HL-60/S4 treated with retinoic acid at 250 ng/mL for 4 days and 3 days (cell line): ENCODE results near the gene TSPEAR.

Experiments
- in situ Hi-C: fragments of 300-500 bp; cut with MboI; formaldehyde crosslinking; loops from 2 replicates; pipeline ENCODE4 v1.7.0; 2022; ENCODE audit warnings: low sequenced_read_pairs

The TSPEAR gene

DNA sequence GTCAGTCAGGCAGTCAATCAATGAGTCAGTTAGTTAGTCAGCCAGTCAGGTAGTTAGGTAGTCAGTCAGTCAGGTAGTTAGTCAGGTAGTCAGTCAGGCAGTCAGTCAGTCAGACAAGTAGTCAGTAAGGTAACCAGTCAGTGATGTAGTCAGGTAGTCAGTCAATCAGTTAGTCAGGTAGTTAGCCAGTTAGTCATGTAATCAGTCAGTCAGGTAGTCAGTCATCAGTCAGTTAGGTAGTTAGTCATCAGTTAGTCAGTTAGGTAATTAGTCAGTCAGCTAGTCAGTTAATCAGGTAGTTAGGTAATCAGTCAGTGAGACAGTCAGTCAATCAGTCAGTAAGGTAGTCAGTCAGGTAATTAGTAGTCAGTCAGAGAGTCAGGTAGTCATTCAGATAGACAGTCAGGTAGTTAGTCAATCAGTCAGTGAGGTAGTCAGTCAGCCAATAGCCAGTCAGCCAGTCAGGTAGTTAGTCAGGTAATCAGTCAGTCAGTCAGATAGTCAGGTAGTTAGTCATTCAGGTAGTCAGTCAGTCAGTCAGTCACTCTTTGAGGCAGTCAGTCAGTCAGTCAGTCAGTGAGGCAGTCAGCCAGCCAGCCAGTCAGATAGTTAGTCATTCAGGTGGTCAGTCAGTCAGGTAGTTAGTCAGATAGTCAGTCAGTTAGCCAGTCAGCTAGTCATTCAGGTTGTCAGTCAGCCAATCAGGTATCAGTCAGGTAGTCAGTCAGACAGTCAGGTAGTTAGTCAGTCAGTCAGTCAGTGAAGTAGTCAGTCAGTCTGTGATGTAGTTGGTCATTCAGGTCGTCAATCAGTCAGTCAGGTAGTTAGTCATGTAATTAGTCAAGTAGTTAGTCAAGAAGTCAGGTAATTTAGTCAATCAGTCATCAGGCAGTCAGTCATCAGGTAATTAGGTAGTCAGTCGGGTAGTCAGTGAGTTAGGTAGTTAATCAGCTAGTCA, 186.7 kb downstream of the TSPEAR start:
- in situ Hi-C loops, result loop anchor here (25.0 kb wide), 3 partner anchors 87 to 413 kb away; partner anchors contain the start of gene SLX9

- in situ Hi-C loops, result loop anchor here (25.0 kb wide), 2 partner anchors 264 to 414 kb away; partner anchors contain the start of gene SLX9
These were observed 187.6 kb downstream of the TSPEAR start for GRCh38 chr21:44523567-44524413.

GRCh38 chr21:44522753-44523204, 188.6 kb downstream of the TSPEAR start:
- in situ Hi-C loops, result loop anchor here (25.0 kb wide), 2 partner anchors 265 to 415 kb away; partner anchors contain the start of gene SLX9

- in situ Hi-C loops, result loop anchor here (25.0 kb wide), 2 partner anchors 265 to 415 kb away; partner anchors contain the start of gene SLX9
These were observed 189.2 kb downstream of the TSPEAR start for GRCh38 chr21:44521928-44522752.

GRCh38 chr21:44521301-44521927, 190.0 kb downstream of the TSPEAR start:
- in situ Hi-C loops, result loop anchor here (25.0 kb wide), 2 partner anchors 266 to 416 kb away; partner anchors contain the start of gene SLX9

DNA sequence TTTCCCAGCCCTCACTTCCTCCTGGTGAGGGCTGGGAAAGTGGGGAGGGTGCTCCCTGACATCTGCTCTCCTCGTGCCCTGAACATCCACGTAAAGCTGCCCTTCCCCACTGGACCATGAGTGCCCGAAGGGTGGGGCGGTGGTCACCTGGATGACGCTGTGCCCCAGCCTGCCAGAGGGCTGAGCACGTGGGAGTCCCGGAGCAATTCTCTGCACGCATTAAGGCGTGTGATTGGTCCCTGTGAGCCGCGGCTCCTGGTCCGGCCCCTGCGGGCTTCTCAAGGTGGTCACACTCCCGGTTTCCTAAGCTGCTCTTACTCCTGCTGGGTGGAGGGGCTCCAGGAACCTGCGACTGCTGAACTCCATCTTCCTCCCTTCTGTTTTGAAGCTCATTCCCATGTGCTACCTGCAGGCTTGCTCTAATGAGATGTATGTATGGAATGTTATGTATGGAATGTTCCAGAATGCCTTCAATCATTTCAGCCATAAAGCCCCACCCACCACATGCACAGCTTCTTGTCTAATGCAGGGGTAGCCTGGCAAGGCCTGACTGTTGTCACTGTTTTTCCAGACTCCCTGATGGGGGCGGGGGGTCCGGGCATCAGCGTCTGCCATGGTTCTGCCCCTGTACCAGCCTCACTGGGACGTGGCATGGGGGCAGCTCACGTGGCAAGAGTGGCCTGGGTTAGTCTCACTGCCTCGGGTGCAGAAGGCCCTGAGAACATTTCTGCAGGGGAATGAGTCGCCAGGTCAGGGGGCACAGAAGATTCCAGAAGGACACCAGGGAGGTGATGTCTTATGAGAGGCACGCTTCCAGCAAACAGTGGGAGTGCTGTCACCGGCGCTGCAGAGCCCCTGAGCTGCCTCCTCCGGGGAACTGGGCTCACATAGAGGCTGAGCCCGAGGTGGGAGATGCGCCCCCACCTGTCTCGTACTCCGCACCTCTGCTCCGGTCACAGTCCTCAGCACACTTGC, 190.8 kb downstream of the TSPEAR start:
- in situ Hi-C loops, result loop anchor here (25.0 kb wide), 2 partner anchors 267 to 417 kb away; partner anchors contain the start of gene SLX9

DNA sequence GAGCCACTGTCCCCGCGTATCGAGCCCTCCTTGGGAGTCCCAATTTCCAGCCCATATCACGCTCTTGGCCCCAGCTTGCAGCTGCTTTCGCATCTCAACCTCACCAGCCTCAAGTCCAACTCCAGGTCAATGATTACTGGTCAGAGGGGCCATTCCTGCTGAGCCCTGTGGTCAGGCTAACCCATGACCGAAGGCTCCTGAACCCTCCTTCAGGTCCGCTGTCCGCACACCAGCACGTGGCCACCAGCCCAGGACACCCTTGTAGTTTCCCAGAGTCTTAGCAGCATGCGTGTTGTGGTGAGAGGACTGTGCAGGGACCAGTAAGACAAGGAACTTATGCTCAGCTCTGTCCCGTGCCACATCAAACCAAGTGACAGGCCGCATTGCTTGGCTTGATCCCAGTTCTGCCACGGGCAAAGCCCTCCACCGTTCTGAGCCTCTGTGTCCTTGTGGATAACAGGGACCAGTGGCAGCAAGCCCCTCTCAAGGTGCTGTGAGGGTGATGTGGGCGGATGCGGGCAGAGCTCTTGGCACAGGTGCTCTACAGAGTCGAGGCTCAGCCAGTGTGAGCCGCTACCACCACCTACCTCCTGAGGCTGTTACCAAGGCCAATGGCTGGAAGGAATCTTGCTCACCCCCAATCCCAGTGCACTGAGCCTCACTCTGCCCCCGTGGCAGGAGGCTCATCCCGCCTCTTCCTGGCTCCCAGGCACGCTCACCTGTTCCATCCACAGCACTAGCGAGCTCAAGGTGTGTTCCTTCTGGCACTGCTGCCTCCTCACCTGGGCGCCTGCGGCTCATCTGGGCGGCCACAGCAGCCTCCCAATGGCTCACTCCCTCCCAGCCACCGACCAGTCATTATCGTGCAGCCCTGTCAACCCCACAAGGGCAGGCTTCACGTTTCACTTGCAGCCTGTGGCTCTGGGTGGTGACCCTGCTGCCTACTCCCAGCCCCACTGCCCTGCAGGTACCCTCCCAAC, 191.7 kb downstream of the TSPEAR start:
- in situ Hi-C loops, result loop anchor here (25.0 kb wide), 2 partner anchors 268 to 418 kb away; partner anchors contain the start of gene SLX9

GRCh38 chr21:44518686-44519085, 192.7 kb downstream of the TSPEAR start:
- in situ Hi-C loops, result loop anchor here (25.0 kb wide), 2 partner anchors 269 to 419 kb away; partner anchors contain the start of gene SLX9

DNA sequence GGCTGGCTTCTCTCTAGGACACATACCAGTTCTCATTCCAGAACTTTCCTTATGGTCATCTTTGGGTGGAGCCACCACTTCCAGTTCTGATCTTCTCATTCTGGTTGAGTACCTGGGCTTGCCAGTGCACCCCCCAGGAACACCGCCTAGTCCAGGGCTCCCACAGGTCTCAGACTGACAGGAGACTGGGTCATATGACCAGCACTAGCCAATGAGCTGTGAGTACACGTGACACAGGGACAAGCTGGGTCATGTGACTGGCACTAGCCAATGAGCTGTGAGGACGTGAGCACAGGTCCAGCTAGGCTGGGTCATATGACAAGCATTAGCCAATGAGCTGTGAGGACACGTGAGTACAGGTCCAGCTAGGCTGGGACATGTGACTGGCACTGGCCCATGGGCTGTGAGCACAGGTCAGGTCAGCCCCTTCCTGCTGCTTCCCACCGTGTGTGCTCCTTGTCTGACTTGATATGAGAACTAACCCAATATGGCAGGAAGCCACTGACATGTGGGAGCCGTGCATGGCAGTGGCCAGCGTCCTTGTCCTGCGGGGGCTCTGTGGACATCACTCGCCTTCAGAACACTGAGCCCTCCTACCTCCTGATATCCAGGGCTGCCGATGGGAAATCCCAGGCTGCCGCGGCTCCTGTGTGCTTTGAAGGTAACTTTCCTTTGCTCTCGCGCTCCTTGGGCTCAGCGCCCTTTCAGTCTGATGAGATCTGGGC, 194.0 kb downstream of the TSPEAR start:
- in situ Hi-C loops, result loop anchor here (25.0 kb wide), 2 partner anchors 270 to 420 kb away; partner anchors contain the start of gene SLX9

DNA sequence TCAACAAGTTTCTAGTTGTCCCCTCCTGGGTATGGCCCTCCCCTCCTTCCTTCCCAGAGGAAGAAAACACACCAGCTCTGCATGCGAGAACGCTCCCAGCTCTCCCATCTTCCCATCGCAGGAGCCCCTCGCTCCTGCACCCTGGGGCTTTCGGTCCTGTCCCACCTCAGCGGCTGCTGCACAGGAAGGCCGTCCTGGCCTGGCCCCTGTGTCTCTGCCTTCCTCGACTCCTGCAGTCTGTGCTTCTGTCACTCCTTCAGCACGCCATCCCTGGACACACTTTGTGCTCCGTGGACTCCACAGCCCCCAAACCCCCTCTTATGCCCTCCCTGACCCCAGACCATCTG, 194.6 kb downstream of the TSPEAR start:
- in situ Hi-C loops, result loop anchor here (25.0 kb wide), 2 partner anchors 270 to 420 kb away; partner anchors contain the start of gene SLX9

GRCh38 chr21:44516342-44516741, 195.0 kb downstream of the TSPEAR start:
- in situ Hi-C loops, result loop anchor here (25.0 kb wide), 2 partner anchors 271 to 421 kb away; partner anchors contain the start of gene SLX9

GRCh38 chr21:44515359-44516165, 195.8 kb downstream of the TSPEAR start:
- in situ Hi-C loops, result loop anchor here (25.0 kb wide), 2 partner anchors 272 to 422 kb away; partner anchors contain the start of gene SLX9

GRCh38 chr21:44514746-44515358, 196.5 kb downstream of the TSPEAR start:
- in situ Hi-C loops, result loop anchor here (25.0 kb wide), 2 partner anchors 272 to 422 kb away; partner anchors contain the start of gene SLX9

DNA sequence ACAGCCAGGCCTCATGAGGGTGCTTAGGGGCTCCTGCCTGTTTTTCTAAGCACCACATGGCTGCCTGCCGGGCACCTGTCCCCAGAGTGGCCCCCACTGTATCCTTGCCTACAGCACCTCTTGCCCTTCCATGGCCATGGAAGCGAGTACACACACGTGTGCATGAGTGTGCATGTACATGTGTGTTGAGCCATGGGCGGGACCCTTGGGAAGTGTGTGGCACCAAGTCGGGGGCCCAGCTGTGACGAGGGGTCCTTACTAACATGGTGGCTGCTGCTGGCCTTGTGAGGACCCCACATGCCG, 197.2 kb downstream of the TSPEAR start:
- in situ Hi-C loops, result loop anchor here (25.0 kb wide), 2 partner anchors 273 to 423 kb away; partner anchors contain the start of gene SLX9
